Measurements from ENCODE around the gene RRP15.

RRP15 gene

DNA sequence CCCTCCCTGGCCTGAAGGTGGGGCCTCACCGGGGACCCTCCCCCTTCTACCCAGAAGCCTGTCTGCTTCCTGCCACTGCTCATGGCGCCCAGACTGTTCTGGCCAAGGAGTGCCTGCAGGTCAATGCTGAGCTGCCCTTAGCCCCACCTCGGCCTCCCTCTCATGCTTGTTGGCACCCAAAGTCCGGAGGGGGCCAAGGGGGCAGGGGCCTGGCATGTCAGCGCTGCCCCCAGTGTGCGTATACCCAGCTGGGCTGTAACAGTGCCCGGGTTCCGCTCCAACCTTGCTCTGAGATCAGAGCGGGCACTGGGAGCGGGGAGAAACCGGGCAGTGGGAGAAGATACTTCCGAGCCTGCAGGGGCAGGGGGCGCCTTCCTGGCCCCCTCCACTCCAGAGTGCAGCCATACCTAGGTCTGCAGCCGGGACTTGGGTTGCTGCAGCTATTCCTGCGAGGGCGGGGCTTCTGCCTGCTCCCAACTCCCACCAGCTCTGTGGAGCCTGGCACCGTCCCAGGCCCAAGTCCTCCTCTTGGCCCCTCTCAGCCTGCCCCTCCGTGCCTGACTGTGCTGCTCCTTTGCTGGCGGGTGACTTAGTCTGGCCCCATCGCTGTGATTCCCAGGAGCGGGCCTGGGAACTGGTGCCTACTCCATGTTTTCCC is 38.6 kb downstream of the RRP15 start:
- Histone ChIP-seq H3K4me1 (ENCODE audit: insufficient read depth, poor library complexity, severe bottlenecking) (no peaks in the 10 kb centered on the region), H3K27me3 (ENCODE audit: insufficient read depth, poor library complexity, severe bottlenecking) (no peaks in the 10 kb centered on the region), H3K36me3 (ENCODE audit: low read depth) (no peaks in the 10 kb centered on the region), H3K9me3 (ENCODE audit: severe bottlenecking) (no peaks in the 10 kb centered on the region), H3K4me3 (ENCODE audit: severe bottlenecking) (no peak overlapping the region), H3K27ac (ENCODE audit: poor library complexity, severe bottlenecking) (no peak overlapping the region)
- ATAC-seq (ENCODE audit: low read depth) (no peak), DNase-seq (ENCODE audit: low spot score) (no peak)
- TF ChIP-seq, protein P1, sequence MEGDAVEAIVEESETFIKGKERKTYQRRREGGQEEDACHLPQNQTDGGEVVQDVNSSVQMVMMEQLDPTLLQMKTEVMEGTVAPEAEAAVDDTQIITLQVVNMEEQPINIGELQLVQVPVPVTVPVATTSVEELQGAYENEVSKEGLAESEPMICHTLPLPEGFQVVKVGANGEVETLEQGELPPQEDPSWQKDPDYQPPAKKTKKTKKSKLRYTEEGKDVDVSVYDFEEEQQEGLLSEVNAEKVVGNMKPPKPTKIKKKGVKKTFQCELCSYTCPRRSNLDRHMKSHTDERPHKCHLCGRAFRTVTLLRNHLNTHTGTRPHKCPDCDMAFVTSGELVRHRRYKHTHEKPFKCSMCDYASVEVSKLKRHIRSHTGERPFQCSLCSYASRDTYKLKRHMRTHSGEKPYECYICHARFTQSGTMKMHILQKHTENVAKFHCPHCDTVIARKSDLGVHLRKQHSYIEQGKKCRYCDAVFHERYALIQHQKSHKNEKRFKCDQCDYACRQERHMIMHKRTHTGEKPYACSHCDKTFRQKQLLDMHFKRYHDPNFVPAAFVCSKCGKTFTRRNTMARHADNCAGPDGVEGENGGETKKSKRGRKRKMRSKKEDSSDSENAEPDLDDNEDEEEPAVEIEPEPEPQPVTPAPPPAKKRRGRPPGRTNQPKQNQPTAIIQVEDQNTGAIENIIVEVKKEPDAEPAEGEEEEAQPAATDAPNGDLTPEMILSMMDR (IDR thresholded peaks at IDR 0.05; ENCODE audit: poor library complexity, severe bottlenecking), result no peak

DNA sequence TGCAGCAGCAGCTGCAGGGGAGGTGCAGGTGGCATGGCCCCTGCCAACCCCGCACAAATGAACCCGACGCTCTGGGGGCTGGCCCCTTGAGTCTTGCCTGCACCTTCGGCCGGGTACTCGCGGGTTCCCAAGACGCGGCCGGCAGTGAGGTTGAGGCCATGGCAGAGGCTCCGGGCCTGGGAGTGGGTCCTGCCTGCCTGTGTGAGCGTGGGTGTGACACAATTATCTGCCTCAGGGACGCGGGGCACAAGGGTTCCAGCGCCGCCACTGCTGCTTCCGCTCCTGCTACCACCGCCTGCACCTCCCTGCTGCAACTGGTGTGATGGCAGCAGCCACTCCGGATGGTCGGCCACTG is 39.1 kb downstream of the RRP15 start:
- Histone ChIP-seq H3K9me3 (ENCODE audit: severe bottlenecking) (no peaks in the 10 kb centered on the region), H3K27me3 (ENCODE audit: insufficient read depth, poor library complexity, severe bottlenecking) (no peaks in the 10 kb centered on the region), H3K4me1 (ENCODE audit: insufficient read depth, poor library complexity, severe bottlenecking) (no peaks in the 10 kb centered on the region), H3K4me3 (ENCODE audit: severe bottlenecking) (no peak overlapping the region), H3K27ac (ENCODE audit: poor library complexity, severe bottlenecking) (no peak overlapping the region), H3K36me3 (ENCODE audit: low read depth) (no peaks in the 10 kb centered on the region)
- ATAC-seq (ENCODE audit: low read depth) (no peak), DNase-seq (ENCODE audit: low spot score) (no peak)
- TF ChIP-seq, protein P1 (IDR thresholded peaks at IDR 0.05; ENCODE audit: poor library complexity, severe bottlenecking), result no peak

DNA sequence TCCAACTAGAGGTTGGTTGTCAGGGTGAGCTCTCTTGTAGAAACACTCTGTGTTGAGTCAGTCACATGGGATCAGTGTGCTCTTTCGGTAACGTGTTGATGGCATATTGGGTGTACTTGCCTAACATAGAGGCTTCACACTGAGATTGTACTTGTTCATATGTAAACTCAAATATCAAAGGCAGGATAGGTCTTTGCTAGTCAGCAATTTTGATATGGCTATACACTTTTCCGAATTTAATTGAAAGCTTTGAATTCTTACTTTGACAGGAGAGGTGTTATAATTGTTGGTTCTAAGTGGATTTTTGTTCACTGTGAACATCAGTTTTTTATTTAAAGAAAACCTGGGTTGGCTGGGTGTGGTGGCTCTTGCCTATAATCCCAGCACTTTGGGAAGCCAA is 43.7 kb downstream of the RRP15 start:
- TF ChIP-seq, protein P1 (IDR thresholded peaks at IDR 0.05; ENCODE audit: poor library complexity, severe bottlenecking), result no peak
- H3K4me1 ChIP-seq (ENCODE audit: insufficient read depth, poor library complexity, severe bottlenecking), result no peaks in the 10 kb centered on the region
- no peak overlapping the region for H3K27ac ChIP-seq (ENCODE audit: poor library complexity, severe bottlenecking)
- no peak for ATAC-seq (ENCODE audit: low read depth)
- H3K36me3 ChIP-seq (ENCODE audit: low read depth), result no peaks in the 10 kb centered on the region
- no peaks in the 10 kb centered on the region for H3K9me3 ChIP-seq (ENCODE audit: severe bottlenecking)
- DNase-seq (ENCODE audit: low spot score), result no peak
- H3K27me3 ChIP-seq (ENCODE audit: insufficient read depth, poor library complexity, severe bottlenecking), result no peaks in the 10 kb centered on the region
- H3K4me3 ChIP-seq (ENCODE audit: severe bottlenecking), result no peak overlapping the region

DNA sequence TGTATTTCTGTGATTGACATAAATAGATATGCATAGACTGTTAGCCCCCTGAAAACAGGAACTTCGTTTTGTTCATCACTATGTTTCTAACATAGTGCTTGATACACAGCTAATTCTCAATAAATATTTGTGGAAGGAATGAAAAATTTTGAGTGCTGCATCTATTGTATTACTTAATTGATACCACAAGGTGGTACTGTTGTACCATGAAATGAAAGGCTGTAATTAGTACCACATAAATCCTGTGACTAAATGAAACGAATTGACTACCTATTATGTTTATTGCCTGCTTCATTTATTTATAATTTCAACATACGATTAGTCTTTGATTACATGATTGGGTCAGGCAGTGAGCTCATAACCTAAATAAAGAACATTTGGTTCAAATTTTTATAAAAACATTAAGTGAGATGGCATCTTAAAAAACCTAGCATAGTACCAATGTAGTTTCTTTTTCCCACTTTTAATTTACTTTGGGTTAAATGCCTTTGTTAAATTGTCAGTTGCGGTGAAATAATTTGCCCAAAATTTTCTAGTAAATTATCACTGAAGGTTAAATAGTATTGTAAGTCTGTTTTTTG is 45.0 kb downstream of the RRP15 start:
- TF ChIP-seq, protein P1 (IDR thresholded peaks at IDR 0.05; ENCODE audit: poor library complexity, severe bottlenecking), result peak; percentile 54
- H3K27me3 ChIP-seq (ENCODE audit: insufficient read depth, poor library complexity, severe bottlenecking), result no peaks in the 10 kb centered on the region
- no peaks in the 10 kb centered on the region for H3K9me3 ChIP-seq (ENCODE audit: severe bottlenecking)
- no peak overlapping the region for H3K4me3 ChIP-seq (ENCODE audit: severe bottlenecking)
- H3K27ac ChIP-seq (ENCODE audit: poor library complexity, severe bottlenecking), result no peak overlapping the region
- no peak for ATAC-seq (ENCODE audit: low read depth)
- no peaks in the 10 kb centered on the region for H3K4me1 ChIP-seq (ENCODE audit: insufficient read depth, poor library complexity, severe bottlenecking)
- no peaks in the 10 kb centered on the region for H3K36me3 ChIP-seq (ENCODE audit: low read depth)
- no peak for DNase-seq (ENCODE audit: low spot score)

DNA sequence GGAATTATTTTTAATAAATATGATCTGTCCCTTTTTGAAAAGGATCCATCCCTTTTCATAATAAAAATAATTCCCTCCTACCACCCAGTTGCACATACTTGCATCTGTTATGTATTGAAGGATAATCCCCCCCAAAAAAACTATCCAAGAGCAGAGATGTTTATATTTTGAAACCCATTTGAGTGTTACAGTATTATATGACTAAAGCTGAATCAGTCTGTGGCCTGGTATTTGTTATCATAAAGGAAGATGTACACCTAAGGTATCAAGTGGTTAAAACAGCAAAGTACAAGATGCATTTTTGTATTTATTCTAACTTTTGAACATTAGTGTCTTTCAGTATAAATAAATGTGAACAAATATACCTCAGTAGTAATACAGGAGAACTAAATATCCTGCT is 47.3 kb downstream of the RRP15 start:
- Histone ChIP-seq H3K4me3 (ENCODE audit: severe bottlenecking) (no peak overlapping the region), H3K4me1 (ENCODE audit: insufficient read depth, poor library complexity, severe bottlenecking) (no peaks in the 10 kb centered on the region), H3K36me3 (ENCODE audit: low read depth) (no peaks in the 10 kb centered on the region), H3K27ac (ENCODE audit: poor library complexity, severe bottlenecking) (no peak overlapping the region), H3K9me3 (ENCODE audit: severe bottlenecking) (no peaks in the 10 kb centered on the region), H3K27me3 (ENCODE audit: insufficient read depth, poor library complexity, severe bottlenecking) (no peaks in the 10 kb centered on the region)
- DNase-seq (ENCODE audit: low spot score), result no peak
- no peak for ATAC-seq (ENCODE audit: low read depth)
- TF ChIP-seq, protein P1 (IDR thresholded peaks at IDR 0.05; ENCODE audit: poor library complexity, severe bottlenecking), result no peak
